Adipocyte (in vitro differentiated cells): Measurements from ENCODE around the gene KREMEN1.

Experiments used
- DNase-seq: peaks from one replicate; pipeline ENCODE4 v3.0.0-alpha.2; 2015; ENCODE audit warnings: low read depth
- H3K27me3 ChIP-seq: replicated peaks from 2 replicates; pipeline ENCODE4 v1.7.0; 2013; ENCODE audit warnings: mild to moderate bottlenecking, low read length, moderate library complexity; ENCODE audit not compliant: control insufficient read depth, insufficient read depth
- H3K36me3 ChIP-seq: 2 replicates; pipeline ENCODE4 v1.7.0; 2013; ENCODE audit warnings: low read length, mild to moderate bottlenecking, moderate library complexity; ENCODE audit not compliant: control insufficient read depth, insufficient read depth, severe bottlenecking
- H3K4me1 ChIP-seq: 2 replicates; pipeline ENCODE4 v1.7.0; 2013; ENCODE audit warnings: mild to moderate bottlenecking, low read length, moderate library complexity; ENCODE audit not compliant: control insufficient read depth, insufficient read depth
- H3K4me3 ChIP-seq: 2 replicates; pipeline ENCODE4 v1.7.0; 2013; ENCODE audit warnings: mild to moderate bottlenecking, low read length, moderate library complexity
- H3K9ac ChIP-seq: 2 replicates; pipeline ENCODE4 v1.7.0; 2013; ENCODE audit warnings: mild to moderate bottlenecking, low read length, moderate library complexity
- H3K9me3 ChIP-seq: 2 replicates; pipeline ENCODE4 v1.7.0; 2013; ENCODE audit warnings: mild to moderate bottlenecking, low read length, moderate library complexity; ENCODE audit not compliant: control insufficient read depth

The KREMEN1 gene

GRCh38 chr22:29096736-29097669 is 24.2 kb downstream of the KREMEN1 start:
- peaks cover 21% of the 10 kb centered on the region for H3K4me1 ChIP-seq
- H3K9ac ChIP-seq: no peak overlapping the region
- peak; percentile 77 for DNase-seq
- no peaks in the 10 kb centered on the region for H3K9me3 ChIP-seq
- peaks cover 4% of the 10 kb centered on the region for H3K36me3 ChIP-seq
- H3K27me3 ChIP-seq: no peaks in the 10 kb centered on the region
- no peak overlapping the region for H3K4me3 ChIP-seq

DNA sequence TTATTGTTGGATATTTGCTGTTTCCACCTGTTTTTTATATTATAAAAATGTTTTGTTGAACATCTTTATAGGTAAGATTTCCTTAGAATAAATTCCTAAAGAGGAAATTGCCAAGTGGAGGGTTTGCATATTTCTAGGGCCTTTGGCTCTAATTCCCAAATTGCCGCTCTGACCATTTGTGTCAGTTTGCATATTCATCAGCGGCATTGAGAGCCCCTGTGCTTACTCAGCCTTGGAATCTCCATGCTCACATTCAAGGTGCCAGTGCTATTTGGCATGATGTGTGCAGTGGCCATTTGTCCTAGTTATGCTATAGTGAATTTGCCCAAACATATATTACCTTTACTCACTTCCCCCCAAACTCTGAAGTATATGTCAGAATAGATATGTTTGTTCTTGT is 25.5 kb downstream of the KREMEN1 start:
- Histone ChIP-seq H3K9me3 (no peaks in the 10 kb centered on the region), H3K4me1 (peaks cover 17% of the 10 kb centered on the region), H3K36me3 (peaks cover 4% of the 10 kb centered on the region)

DNA sequence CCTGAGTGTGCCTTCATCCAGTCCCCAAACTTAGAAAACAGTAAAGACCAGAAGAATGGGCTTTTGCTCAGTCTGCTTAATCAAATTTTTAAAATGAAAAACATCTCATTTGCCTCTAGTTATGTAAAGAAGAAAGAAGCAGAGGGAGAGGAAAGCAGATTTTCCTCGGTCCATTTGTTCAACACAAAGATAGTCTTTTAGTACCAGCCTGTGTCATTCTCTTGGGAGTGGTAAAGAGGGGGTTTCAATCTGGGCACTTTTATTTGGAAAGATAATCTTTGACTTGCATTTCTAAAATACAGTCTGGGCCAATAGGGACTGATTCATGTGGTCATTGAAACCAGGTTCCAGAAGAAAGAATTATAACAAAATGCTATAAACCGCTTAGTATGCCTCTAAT is 29.5 kb downstream of the KREMEN1 start:
- Histone ChIP-seq H3K4me1 (no peaks in the 10 kb centered on the region), H3K4me3 (no peak overlapping the region), H3K9ac (no peak overlapping the region), H3K36me3 (peaks cover 4% of the 10 kb centered on the region), H3K9me3 (no peaks in the 10 kb centered on the region), H3K27me3 (no peaks in the 10 kb centered on the region)
- DNase-seq: no peak

More for the DNA sequence above, 25.5 kb downstream of the KREMEN1 start:
- no peak overlapping the region for H3K9ac ChIP-seq
- no peaks in the 10 kb centered on the region for H3K27me3 ChIP-seq
- no peak overlapping the region for H3K4me3 ChIP-seq
- no peak for DNase-seq

GRCh38 chr22:29103121-29103520 is 30.3 kb downstream of the KREMEN1 start:
- DNase-seq: no peak

DNA sequence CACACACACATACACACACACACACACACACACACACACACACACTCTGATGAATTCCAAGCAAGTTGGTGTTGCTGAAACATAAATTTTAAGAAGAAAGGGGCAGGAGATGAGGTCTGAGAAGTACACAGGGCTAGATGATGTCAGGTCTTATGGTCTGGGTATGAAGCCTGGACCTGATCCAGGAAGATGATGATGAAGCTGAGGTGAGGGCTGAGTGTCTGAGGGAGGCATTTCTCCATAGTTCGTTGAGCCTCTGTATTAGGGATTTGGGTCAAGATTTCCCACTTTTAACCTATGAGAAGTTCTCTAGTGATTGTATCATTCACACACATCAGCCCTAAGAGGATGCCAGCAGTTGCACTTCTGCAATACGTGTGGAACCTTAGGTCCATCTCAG is 32.6 kb downstream of the KREMEN1 start:
- no peak for DNase-seq
- H3K4me3 ChIP-seq: no peak overlapping the region
- H3K9me3 ChIP-seq: no peaks in the 10 kb centered on the region
- H3K27me3 ChIP-seq: no peaks in the 10 kb centered on the region
- no peak overlapping the region for H3K9ac ChIP-seq
- H3K36me3 ChIP-seq: no peaks in the 10 kb centered on the region
- peaks cover 21% of the 10 kb centered on the region for H3K4me1 ChIP-seq

More at GRCh38 chr22:29103121-29103520, 30.3 kb downstream of the KREMEN1 start:
- no peak overlapping the region for H3K4me3 ChIP-seq
- no peaks in the 10 kb centered on the region for H3K27me3 ChIP-seq
- peaks cover 2% of the 10 kb centered on the region for H3K4me1 ChIP-seq
- H3K36me3 ChIP-seq: peaks cover 4% of the 10 kb centered on the region
- H3K9ac ChIP-seq: no peak overlapping the region
- no peaks in the 10 kb centered on the region for H3K9me3 ChIP-seq

GRCh38 chr22:29106839-29107238 is 34.0 kb downstream of the KREMEN1 start:
- Histone ChIP-seq H3K9ac (no peak overlapping the region), H3K27me3 (no peaks in the 10 kb centered on the region), H3K36me3 (no peaks in the 10 kb centered on the region), H3K4me1 (peaks cover 21% of the 10 kb centered on the region), H3K4me3 (no peak overlapping the region), H3K9me3 (no peaks in the 10 kb centered on the region)
- DNase-seq: no peak

DNA sequence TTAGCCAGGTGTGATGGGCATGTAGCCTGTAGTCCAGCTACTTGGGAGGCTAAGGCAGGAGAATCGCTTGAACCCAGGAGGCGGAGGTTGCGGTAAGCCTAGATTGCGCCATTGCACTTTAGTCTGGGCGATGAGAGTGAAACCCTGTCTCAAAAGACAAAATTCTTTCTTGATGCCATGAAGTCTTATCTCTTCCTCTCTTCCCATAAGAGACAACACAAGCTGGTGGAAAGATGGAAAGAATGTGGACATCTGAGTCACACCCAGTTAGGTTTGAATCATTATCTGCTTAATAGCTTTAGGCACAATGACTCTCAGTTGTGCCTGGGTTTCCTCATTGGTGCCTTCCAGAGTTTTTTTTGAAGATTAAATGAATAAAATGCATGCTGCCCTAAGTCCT is 35.3 kb downstream of the KREMEN1 start:
- no peak overlapping the region for H3K9ac ChIP-seq
- H3K27me3 ChIP-seq: no peaks in the 10 kb centered on the region
- H3K4me1 ChIP-seq: peaks cover 30% of the 10 kb centered on the region
- H3K36me3 ChIP-seq: no peaks in the 10 kb centered on the region
- H3K4me3 ChIP-seq: no peak overlapping the region
- no peak for DNase-seq
- no peaks in the 10 kb centered on the region for H3K9me3 ChIP-seq

GRCh38 chr22:29109822-29110221 is 37.0 kb downstream of the KREMEN1 start:
- DNase-seq: no peak

DNA sequence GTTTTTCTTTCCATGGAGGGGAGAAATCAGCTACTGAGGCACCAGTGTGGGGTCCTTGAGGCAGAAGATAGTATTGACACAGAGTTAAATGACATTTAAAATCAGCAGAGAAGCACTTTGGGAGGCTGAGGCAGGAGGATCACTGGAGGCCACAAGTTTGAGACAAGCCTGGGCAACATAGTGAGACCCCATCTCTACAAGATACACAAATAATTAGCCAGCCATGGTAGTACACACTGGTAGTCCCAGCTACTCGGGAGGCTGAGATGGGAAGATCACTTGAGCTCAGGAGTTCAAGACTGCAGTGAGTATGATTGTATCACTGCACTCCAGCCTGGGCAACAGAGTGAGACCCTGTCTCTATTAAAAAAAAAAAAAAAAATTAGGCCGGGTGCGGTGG is 38.1 kb downstream of the KREMEN1 start:
- Histone ChIP-seq H3K9ac (no peak overlapping the region), H3K36me3 (no peaks in the 10 kb centered on the region), H3K4me1 (peaks cover 32% of the 10 kb centered on the region), H3K9me3 (no peaks in the 10 kb centered on the region), H3K4me3 (no peak overlapping the region), H3K27me3 (no peaks in the 10 kb centered on the region)
- no peak for DNase-seq

More at GRCh38 chr22:29109822-29110221, 37.0 kb downstream of the KREMEN1 start:
- Histone ChIP-seq H3K4me1 (peaks cover 32% of the 10 kb centered on the region), H3K36me3 (no peaks in the 10 kb centered on the region), H3K9ac (no peak overlapping the region), H3K27me3 (no peaks in the 10 kb centered on the region), H3K9me3 (no peaks in the 10 kb centered on the region), H3K4me3 (no peak overlapping the region)

- no peak overlapping the region for H3K9ac ChIP-seq
- H3K4me3 ChIP-seq: no peak overlapping the region
- no peaks in the 10 kb centered on the region for H3K36me3 ChIP-seq
- DNase-seq: no peak
- no peaks in the 10 kb centered on the region for H3K27me3 ChIP-seq
- peaks cover 32% of the 10 kb centered on the region for H3K4me1 ChIP-seq
- H3K9me3 ChIP-seq: no peaks in the 10 kb centered on the region
Measured at GRCh38 chr22:29112121-29112520, 39.3 kb downstream of the KREMEN1 start.

GRCh38 chr22:29112681-29113080 is 39.8 kb downstream of the KREMEN1 start:
- H3K4me3 ChIP-seq: no peak overlapping the region
- H3K9ac ChIP-seq: no peak overlapping the region
- no peaks in the 10 kb centered on the region for H3K9me3 ChIP-seq
- H3K36me3 ChIP-seq: no peaks in the 10 kb centered on the region
- peaks cover 33% of the 10 kb centered on the region for H3K4me1 ChIP-seq
- H3K27me3 ChIP-seq: no peaks in the 10 kb centered on the region
- no peak for DNase-seq
